ENCODE measurements around the gene CDC42BPB. TPM values are rescaled to one million over a fixed set of nuclear protein-coding genes. Genes with fewer than 3 reads are reported as not detected.
"Not testable (repeated sequence)": the region's sequence is repeated elsewhere in the genome, so short reads cannot be mapped to it uniquely, and the experiment has no call there.

CDC42BPB gene
- total RNA-seq, 1 experiment from 2014 or later = 84.4 TPM

GRCh38 chr14:103027451-103027850 lies 29.9 kb downstream of the CDC42BPB start:
- ATAC-seq = no peak
- POLR2A ChIA-PET = no interaction called here
- Histone ChIP-seq H3K4me1 (ENCODE audit: control insufficient read depth, insufficient read depth, low read length) (peaks cover 50% of the 10 kb centered on the region), H3K27me3 (ENCODE audit: control insufficient read depth, insufficient read depth, low read length) (no peaks in the 10 kb centered on the region), H3K27ac (ENCODE audit: low read length) (no peak overlapping the region), H3K9me3 (ENCODE audit: control insufficient read depth, insufficient read depth, low read depth, low read length) (no peaks in the 10 kb centered on the region), H3K4me3 (ENCODE audit: low read depth in 2 of 2, low read length in 2 of 2) (no peak overlapping the region), H3K36me3 (ENCODE audit: control insufficient read depth, insufficient read depth, low read length) (no peaks in the 10 kb centered on the region)
- intact Hi-C loops (cut with micrococcal nuclease; ENCODE audit: unreplicated experiment) = no loop called here
- TF ChIP-seq POLR2AphosphoS5 (IDR thresholded peaks at IDR 0.05; ENCODE audit: low read depth, low read length) (no peak), CTCF (IDR thresholded peaks at IDR 0.05) (no peak)
- CTCF ChIA-PET = no interaction called here
- DNase-seq (ENCODE audit: low read depth, low spot score) = no peak
- in situ Hi-C loops (cut with HindIII; ENCODE audit: low pct_unique_long_range_greater_than_20kb, low sequenced_read_pairs) = no loop called here
- BruUV-seq (replicated peaks) = no TSS peak

- H3K4me1 ChIP-seq (ENCODE audit: control insufficient read depth, insufficient read depth, low read length) = peaks cover 50% of the 10 kb centered on the region
- no peaks in the 10 kb centered on the region for H3K27me3 ChIP-seq (ENCODE audit: control insufficient read depth, insufficient read depth, low read length)
- intact Hi-C loops (cut with micrococcal nuclease; ENCODE audit: unreplicated experiment) (no loop called here), in situ Hi-C loops (cut with HindIII; ENCODE audit: low pct_unique_long_range_greater_than_20kb, low sequenced_read_pairs) (no loop called here)
- ChIA-PET CTCF (interaction anchor here (0.7 kb wide), 1 partner anchor 26 kb away, joined by 5 read pairs; no protein-coding TSS in a partner anchor), POLR2A (no interaction called here)
- no peaks in the 10 kb centered on the region for H3K36me3 ChIP-seq (ENCODE audit: control insufficient read depth, insufficient read depth, low read length)
- H3K4me3 ChIP-seq (ENCODE audit: low read depth in 2 of 2, low read length in 2 of 2) = no peak overlapping the region
- no peaks in the 10 kb centered on the region for H3K9me3 ChIP-seq (ENCODE audit: control insufficient read depth, insufficient read depth, low read depth, low read length)
- no peak for ATAC-seq
- no peak overlapping the region; the same call in 1 of the 2 replicates for H3K27ac ChIP-seq (ENCODE audit: low read length)
- no TSS peak for BruUV-seq (replicated peaks)
- no peak for DNase-seq (ENCODE audit: low read depth, low spot score)
- TF ChIP-seq POLR2AphosphoS5 (IDR thresholded peaks at IDR 0.05; ENCODE audit: low read depth, low read length) (no peak), SIN3A (IDR thresholded peaks at IDR 0.05; ENCODE audit: borderline replicate concordance, insufficient read depth, low read depth, low read length) (no peak), CTCF (IDR thresholded peaks at IDR 0.05) (no peak), TCF7L2 (IDR thresholded peaks at IDR 0.05; ENCODE audit: low read depth, low read length) (no peak)
- TF ChIP-seq, protein P1, sequence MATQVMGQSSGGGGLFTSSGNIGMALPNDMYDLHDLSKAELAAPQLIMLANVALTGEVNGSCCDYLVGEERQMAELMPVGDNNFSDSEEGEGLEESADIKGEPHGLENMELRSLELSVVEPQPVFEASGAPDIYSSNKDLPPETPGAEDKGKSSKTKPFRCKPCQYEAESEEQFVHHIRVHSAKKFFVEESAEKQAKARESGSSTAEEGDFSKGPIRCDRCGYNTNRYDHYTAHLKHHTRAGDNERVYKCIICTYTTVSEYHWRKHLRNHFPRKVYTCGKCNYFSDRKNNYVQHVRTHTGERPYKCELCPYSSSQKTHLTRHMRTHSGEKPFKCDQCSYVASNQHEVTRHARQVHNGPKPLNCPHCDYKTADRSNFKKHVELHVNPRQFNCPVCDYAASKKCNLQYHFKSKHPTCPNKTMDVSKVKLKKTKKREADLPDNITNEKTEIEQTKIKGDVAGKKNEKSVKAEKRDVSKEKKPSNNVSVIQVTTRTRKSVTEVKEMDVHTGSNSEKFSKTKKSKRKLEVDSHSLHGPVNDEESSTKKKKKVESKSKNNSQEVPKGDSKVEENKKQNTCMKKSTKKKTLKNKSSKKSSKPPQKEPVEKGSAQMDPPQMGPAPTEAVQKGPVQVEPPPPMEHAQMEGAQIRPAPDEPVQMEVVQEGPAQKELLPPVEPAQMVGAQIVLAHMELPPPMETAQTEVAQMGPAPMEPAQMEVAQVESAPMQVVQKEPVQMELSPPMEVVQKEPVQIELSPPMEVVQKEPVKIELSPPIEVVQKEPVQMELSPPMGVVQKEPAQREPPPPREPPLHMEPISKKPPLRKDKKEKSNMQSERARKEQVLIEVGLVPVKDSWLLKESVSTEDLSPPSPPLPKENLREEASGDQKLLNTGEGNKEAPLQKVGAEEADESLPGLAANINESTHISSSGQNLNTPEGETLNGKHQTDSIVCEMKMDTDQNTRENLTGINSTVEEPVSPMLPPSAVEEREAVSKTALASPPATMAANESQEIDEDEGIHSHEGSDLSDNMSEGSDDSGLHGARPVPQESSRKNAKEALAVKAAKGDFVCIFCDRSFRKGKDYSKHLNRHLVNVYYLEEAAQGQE (IDR thresholded peaks at IDR 0.05; ENCODE audit: insufficient read depth in 1 of 2, low read depth in 2 of 2, low read length in 1 of 2) = no peak
These were observed 30.4 kb downstream of the CDC42BPB start for GRCh38 chr14:103026988-103027387.

GRCh38 chr14:103026196-103026595 lies 31.2 kb downstream of the CDC42BPB start:
- DNase-seq (ENCODE audit: low read depth, low spot score); POLR2A ChIA-PET: not testable (repeated sequence)

More at GRCh38 chr14:103026196-103026595, 31.2 kb downstream of the CDC42BPB start:
- peaks cover 44% of the 10 kb centered on the region for H3K4me1 ChIP-seq (ENCODE audit: control insufficient read depth, insufficient read depth, low read length)
- H3K27ac ChIP-seq (ENCODE audit: low read length); H3K9me3 ChIP-seq (ENCODE audit: control insufficient read depth, insufficient read depth, low read depth, low read length); BruUV-seq (replicated peaks); in situ Hi-C loops (cut with HindIII; ENCODE audit: low pct_unique_long_range_greater_than_20kb, low sequenced_read_pairs); ATAC-seq; CTCF ChIA-PET; intact Hi-C loops (cut with micrococcal nuclease; ENCODE audit: unreplicated experiment); H3K4me3 ChIP-seq (ENCODE audit: low read depth in 2 of 2, low read length in 2 of 2); H3K36me3 ChIP-seq (ENCODE audit: control insufficient read depth, insufficient read depth, low read length); H3K27me3 ChIP-seq (ENCODE audit: control insufficient read depth, insufficient read depth, low read length): not testable (repeated sequence)

Measured in Panc1 (cell line).